Measurements from ENCODE around the gene C12orf43.

Gene C12orf43

GRCh38 chr12:121026274-121027045, 10.2 kb upstream of the C12orf43 start:
- DNase-seq, result no peak

- DNase-seq, result no peak
These were observed 9.3 kb upstream of the C12orf43 start for GRCh38 chr12:121025442-121026226.

GRCh38 chr12:121023799-121024198, 7.5 kb upstream of the C12orf43 start:
- DNase-seq, result no peak

GRCh38 chr12:121022713-121023112, 6.4 kb upstream of the C12orf43 start:
- DNase-seq, result no peak

GRCh38 chr12:121021754-121022153, 5.5 kb upstream of the C12orf43 start:
- no peak for DNase-seq

GRCh38 chr12:121018860-121019617, 2.8 kb upstream of the C12orf43 start:
- DNase-seq, result no peak

GRCh38 chr12:121017966-121018491, 1.7 kb upstream of the C12orf43 start:
- no peak for DNase-seq

GRCh38 chr12:121013715-121014114, 2.6 kb downstream of the C12orf43 start:
- DNase-seq, result no peak

GRCh38 chr12:121011820-121012219, 4.5 kb downstream of the C12orf43 start:
- no peak for DNase-seq

- no peak for DNase-seq
These were observed 5.4 kb downstream of the C12orf43 start for GRCh38 chr12:121010860-121011259.

- DNase-seq, result no peak
These were observed 6.5 kb downstream of the C12orf43 start for GRCh38 chr12:121009741-121010140.

- DNase-seq, result no peak
These were observed 7.8 kb downstream of the C12orf43 start for GRCh38 chr12:121008347-121009098.

- DNase-seq, result no peak
These were observed 10.9 kb downstream of the C12orf43 start for GRCh38 chr12:121005346-121005815.

- no peak for DNase-seq
These were observed 12.0 kb downstream of the C12orf43 start for GRCh38 chr12:121004253-121004815.

GRCh38 chr12:121003650-121004049, 12.6 kb downstream of the C12orf43 start:
- DNase-seq, result no peak

- no peak for DNase-seq
These were observed 14.3 kb downstream of the C12orf43 start for GRCh38 chr12:121001841-121002483.

- no peak for DNase-seq
These were observed 15.2 kb downstream of the C12orf43 start for GRCh38 chr12:121001060-121001459.

GRCh38 chr12:121000530-121000929, 15.8 kb downstream of the C12orf43 start:
- DNase-seq, result no peak

GRCh38 chr12:120999191-121000120, 16.8 kb downstream of the C12orf43 start:
- no peak for DNase-seq

GRCh38 chr12:120998435-120998834, 17.9 kb downstream of the C12orf43 start:
- DNase-seq, result no peak
